Osteocyte (in vitro differentiated cells): Measurements from ENCODE around the gene CATSPERZ. TPM values are rescaled to one million over a fixed set of nuclear protein-coding genes. Genes with fewer than 3 reads are reported as not detected.

Experiments
- DNase-seq: peaks from one replicate; pipeline ENCODE4 v3.0.0; 2021; ENCODE audit warnings: mixed read lengths; ENCODE audit not compliant: unreplicated experiment; ENCODE audit errors: extremely low spot score
- H3K27ac Mint-ChIP-seq: one replicate; pipeline ENCODE4 v1.8.0; 2021; ENCODE audit warnings: mild to moderate bottlenecking, mixed read lengths; ENCODE audit not compliant: unreplicated experiment
- H3K27me3 Mint-ChIP-seq: one replicate; pipeline ENCODE4 v1.8.0; 2021; ENCODE audit warnings: mixed read lengths; ENCODE audit not compliant: unreplicated experiment
- H3K36me3 Mint-ChIP-seq: one replicate; pipeline ENCODE4 v1.8.0; 2021; ENCODE audit warnings: mixed read lengths; ENCODE audit not compliant: unreplicated experiment
- H3K4me1 Mint-ChIP-seq: one replicate; pipeline ENCODE4 v1.8.0; 2021; ENCODE audit warnings: mixed read lengths; ENCODE audit not compliant: unreplicated experiment
- H3K4me3 Mint-ChIP-seq: one replicate; pipeline ENCODE4 v1.8.0; 2021; ENCODE audit warnings: mild to moderate bottlenecking, moderate library complexity, mixed read lengths; ENCODE audit not compliant: unreplicated experiment
- H3K9me3 Mint-ChIP-seq: one replicate; pipeline ENCODE4 v1.8.0; 2021; ENCODE audit warnings: mixed read lengths; ENCODE audit not compliant: unreplicated experiment
- CTCF ChIP-seq: fragments of 200-600 bp; sonication (generic); IDR thresholded peaks from 2 replicates; pipeline ENCODE4 v1.5.0; 2021; ENCODE audit warnings: antibody characterized with exemption, mild to moderate bottlenecking, moderate library complexity
- total RNA-seq: library from RNA; stranded (reverse); gene quantifications from 2 replicates; pipeline ENCODE4 v1.2.1, GENCODE V29; 2021

The CATSPERZ gene
- total RNA-seq, 1 donor from 2014 or later: not detected

DNA sequence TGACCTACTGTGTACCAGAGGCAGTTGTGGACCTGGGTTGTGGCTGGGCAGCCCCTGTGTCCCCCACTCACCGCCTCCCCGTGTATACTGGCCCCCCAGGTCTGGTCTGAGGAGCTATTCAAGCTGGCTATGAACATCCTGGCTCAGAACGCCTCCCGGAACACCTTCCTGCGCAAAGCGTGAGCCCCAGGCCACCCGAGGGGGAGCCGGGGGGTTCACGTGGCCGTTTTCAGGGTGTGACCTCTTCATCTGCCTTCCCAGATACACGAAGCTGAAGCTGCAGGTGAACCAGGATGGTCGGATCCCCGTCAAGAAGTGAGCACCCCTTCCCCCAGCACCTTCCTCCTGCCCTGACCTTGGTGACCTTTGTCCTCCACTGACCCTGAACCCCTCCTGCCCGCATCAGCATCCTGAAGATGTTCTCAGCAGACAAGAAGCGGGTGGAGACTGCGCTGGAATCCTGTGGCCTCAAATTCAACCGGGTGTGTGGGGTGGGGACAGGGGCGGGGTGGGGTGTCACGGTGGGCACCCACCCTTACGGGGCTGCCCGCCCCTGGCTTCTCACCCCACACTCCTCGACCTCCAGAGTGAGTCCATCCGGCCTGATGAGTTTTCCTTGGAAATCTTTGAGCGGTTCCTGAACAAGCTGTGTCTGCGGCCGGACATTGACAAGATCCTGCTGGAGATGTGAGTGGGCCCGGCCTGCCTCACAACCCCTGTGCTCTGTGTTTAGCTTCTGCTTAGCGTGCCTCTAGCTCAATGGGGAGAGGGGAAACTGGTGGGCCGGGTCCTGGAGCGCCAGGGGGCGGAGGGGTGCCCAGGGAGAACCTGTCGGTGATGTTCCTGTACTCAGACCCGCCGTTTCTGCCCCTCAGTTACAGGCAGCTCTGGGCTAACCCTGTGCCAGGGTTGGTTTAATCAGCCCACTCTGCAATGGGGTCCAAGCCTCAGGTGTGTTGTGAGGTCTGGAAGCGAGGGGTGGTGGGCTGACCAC lies 44.7 kb upstream of the CATSPERZ start:
- no peaks in the 10 kb centered on the region for H3K27me3 Mint-ChIP-seq
- H3K4me3 Mint-ChIP-seq: no peak overlapping the region
- H3K36me3 Mint-ChIP-seq: peaks cover 9% of the 10 kb centered on the region
- no peaks in the 10 kb centered on the region for H3K9me3 Mint-ChIP-seq
- no peak for TF ChIP-seq CTCF
- peaks cover 22% of the 10 kb centered on the region for H3K4me1 Mint-ChIP-seq
- no peak overlapping the region for H3K27ac Mint-ChIP-seq
- no peak for DNase-seq

DNA sequence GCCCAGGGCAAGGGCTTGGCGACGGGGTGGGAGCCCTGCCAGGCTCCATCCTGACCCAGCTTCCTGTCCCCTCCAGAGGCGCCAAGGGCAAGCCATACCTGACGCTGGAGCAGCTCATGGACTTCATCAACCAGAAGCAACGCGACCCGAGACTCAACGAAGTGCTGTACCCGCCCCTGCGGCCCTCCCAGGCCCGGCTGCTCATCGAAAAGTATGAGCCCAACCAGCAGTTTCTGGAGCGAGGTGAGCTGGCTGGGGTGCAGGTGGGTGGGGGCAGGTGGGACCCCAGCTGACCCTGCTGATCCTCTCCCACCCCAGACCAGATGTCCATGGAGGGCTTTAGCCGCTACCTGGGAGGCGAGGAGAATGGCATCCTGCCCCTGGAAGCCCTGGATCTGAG lies 43.9 kb upstream of the CATSPERZ start:
- Mint-ChIP-seq H3K27me3 (no peaks in the 10 kb centered on the region), H3K27ac (no peak overlapping the region), H3K36me3 (peaks cover 9% of the 10 kb centered on the region), H3K4me3 (no peak overlapping the region), H3K9me3 (no peaks in the 10 kb centered on the region), H3K4me1 (peaks cover 19% of the 10 kb centered on the region)
- no peak for DNase-seq
- TF ChIP-seq CTCF: no peak

DNA sequence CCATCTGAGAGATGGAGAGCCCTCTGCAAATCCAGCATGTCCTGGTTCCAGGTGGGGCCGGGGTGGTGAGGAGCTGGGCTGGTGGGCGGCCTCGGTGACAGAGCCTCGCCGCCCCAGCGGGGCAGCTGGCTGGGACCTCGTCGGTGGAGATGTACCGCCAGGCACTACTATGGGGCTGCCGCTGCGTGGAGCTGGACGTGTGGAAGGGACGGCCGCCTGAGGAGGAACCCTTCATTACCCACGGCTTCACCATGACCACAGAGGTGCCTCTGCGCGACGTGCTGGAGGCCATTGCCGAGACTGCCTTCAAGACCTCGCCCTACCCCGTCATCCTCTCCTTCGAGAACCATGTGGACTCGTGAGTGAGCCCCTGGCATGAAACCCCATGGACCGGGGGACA lies 41.8 kb upstream of the CATSPERZ start:
- no peak for TF ChIP-seq CTCF
- no peaks in the 10 kb centered on the region for H3K27me3 Mint-ChIP-seq
- no peak overlapping the region for H3K4me3 Mint-ChIP-seq
- H3K4me1 Mint-ChIP-seq: peaks cover 13% of the 10 kb centered on the region
- no peaks in the 10 kb centered on the region for H3K9me3 Mint-ChIP-seq
- DNase-seq: no peak
- peaks cover 16% of the 10 kb centered on the region for H3K36me3 Mint-ChIP-seq
- no peak overlapping the region for H3K27ac Mint-ChIP-seq

DNA sequence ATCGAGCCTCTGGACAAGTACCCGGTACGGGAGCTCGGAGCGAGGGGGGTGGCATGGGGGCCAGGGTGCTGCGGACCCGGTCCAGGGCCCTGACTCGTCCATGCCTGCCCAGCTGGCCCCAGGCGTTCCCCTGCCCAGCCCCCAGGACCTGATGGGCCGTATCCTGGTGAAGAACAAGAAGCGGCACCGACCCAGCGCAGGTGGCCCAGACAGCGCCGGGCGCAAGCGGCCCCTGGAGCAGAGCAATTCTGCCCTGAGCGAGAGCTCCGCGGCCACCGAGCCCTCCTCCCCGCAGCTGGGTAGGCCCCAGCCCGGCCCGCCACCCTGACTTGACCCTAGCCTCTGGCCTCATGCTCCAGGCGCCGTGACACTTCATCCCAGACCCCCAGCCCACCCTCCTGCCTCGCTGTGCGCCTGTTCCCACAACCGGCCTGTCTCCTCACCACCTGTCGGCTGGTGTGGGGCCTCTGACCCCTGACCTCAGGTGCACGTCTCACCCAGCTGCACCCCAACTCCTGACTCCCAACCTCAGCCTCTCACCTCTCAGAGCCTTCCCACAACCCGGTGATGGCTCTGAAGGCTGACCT lies 41.1 kb upstream of the CATSPERZ start:
- H3K9me3 Mint-ChIP-seq: no peaks in the 10 kb centered on the region
- no peaks in the 10 kb centered on the region for H3K27me3 Mint-ChIP-seq
- peaks cover 6% of the 10 kb centered on the region for H3K4me1 Mint-ChIP-seq
- no peak for DNase-seq
- no peak overlapping the region for H3K27ac Mint-ChIP-seq
- H3K4me3 Mint-ChIP-seq: no peak overlapping the region
- no peak for TF ChIP-seq CTCF
- peaks cover 16% of the 10 kb centered on the region for H3K36me3 Mint-ChIP-seq

GRCh38 chr11:64259533-64260067 lies 40.6 kb upstream of the CATSPERZ start:
- DNase-seq: no peak
- Mint-ChIP-seq H3K27me3 (no peaks in the 10 kb centered on the region), H3K4me3 (no peak overlapping the region), H3K36me3 (peaks cover 16% of the 10 kb centered on the region), H3K27ac (no peak overlapping the region), H3K4me1 (peaks cover 5% of the 10 kb centered on the region), H3K9me3 (no peaks in the 10 kb centered on the region)
- TF ChIP-seq CTCF: no peak
